ENCODE data around the gene PELI2.
"Not testable (repeated sequence)": the region's sequence is repeated elsewhere in the genome, so short reads cannot be mapped to it uniquely, and the experiment has no call there.

PELI2 gene

GRCh38 chr14:56143025-56143424 is 24.8 kb downstream of the PELI2 start:
- DNase-seq (ENCODE audit: low read depth): no peak

DNA sequence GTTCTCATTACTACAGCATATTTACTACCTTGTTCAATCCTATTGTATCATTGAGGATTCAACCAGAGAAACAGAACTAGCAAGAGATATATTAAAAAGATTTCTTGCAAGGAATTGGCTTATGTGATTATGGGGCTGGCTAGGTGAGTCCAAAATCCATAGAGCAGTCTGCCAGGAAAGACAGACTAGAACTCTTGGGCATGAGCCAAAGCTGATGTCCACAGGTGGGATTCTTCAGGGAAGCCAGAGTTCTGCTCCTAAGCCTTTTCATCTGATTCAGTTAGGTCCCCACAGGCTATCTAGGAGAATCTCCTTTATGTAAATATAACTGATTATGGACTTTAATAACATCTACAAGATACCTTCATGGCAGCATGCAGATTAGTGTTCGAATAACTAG is 26.0 kb downstream of the PELI2 start:
- no peak for DNase-seq (ENCODE audit: low read depth)

GRCh38 chr14:56145181-56145769 is 27.1 kb downstream of the PELI2 start:
- DNase-seq (ENCODE audit: low read depth): no peak

DNA sequence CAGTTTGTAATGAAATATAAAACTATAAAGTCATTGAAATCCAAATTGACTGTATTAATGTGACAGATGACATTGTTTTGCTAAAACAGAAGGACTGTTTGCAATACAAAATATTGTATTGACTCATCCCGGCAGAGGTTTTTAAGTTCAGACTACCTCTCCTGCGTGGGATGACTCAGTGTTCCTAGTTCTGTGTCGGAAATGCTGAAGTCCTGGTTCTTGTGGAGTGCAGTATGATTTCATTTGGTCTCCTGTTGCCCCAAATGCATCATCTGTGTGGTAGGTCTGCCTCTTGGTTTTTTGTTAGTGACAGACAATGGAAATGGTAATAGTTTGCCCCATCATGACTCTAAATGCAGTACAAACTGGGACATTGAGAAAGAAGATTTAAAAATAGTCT is 27.8 kb downstream of the PELI2 start:
- no peak for DNase-seq (ENCODE audit: low read depth)

- no peak for DNase-seq (ENCODE audit: low read depth)
Measured at GRCh38 chr14:56147449-56147848, 29.2 kb downstream of the PELI2 start.

DNA sequence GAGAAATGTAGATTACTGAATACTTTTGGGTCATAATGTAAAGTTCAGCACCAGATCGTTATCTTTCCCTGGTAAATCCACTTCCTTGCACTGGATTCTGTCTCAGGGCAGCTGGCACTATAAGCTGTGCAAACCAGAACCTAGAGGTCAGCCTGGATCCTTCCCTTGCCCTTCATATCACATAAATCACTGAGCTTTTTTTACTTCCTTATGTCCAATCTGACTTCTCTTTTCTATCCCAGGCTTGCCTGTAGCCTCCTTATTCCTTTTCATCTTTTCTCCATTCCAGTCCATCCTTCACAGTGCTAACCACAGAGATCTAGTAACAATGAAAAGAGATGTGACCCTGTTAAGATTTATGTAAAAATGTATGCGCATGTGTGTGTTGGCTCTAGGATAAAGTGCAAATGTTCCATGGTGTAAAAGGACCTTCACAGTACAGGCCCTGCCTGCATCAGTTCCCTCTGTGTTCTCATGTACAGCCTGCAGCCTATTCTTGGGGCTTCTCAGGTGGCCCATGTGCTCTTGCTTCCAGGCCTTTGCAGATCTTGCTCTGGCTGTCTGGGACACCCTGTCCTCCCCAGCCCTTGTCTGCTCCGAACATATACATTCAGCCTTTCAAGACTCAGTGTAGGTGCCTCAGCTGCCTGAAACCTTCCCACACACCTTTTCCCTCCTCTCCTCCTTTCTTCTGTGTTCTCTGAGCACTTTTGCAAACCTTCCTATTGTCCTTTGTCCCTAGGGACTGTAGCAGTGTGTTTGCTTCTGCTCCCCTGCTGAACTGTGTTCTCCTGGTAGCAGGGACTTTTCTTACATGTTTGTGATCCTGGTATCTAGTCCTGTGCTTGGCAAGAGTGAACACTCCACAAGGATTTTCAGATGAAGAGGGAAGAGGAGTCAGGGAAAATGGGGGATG is 30.0 kb downstream of the PELI2 start:
- DNase-seq (ENCODE audit: low read depth): no peak

- DNase-seq (ENCODE audit: low read depth): no peak
Measured at GRCh38 chr14:56149151-56149550, 30.9 kb downstream of the PELI2 start.

DNA sequence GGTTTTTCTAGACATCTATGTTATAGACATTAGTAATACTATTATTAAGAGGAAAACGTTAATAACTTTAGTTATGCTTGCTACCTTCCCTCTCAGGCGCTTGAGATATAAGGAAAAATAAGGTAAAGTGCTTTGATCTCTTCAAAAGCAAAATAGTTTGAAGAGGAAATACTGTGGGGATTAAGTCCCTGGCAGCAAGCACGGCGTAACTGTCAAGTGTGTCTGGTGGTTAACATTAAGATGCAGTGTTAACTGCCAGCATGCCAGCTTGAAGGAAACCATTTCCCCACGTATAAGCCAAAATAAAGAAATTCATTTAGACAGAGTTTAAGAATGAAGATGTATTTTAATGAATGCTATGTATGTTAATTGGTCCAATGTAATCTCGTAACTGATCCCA is 31.8 kb downstream of the PELI2 start:
- no peak for DNase-seq (ENCODE audit: low read depth)

- DNase-seq (ENCODE audit: low read depth): no peak
Measured at GRCh38 chr14:56150645-56151345, 32.6 kb downstream of the PELI2 start.

DNA sequence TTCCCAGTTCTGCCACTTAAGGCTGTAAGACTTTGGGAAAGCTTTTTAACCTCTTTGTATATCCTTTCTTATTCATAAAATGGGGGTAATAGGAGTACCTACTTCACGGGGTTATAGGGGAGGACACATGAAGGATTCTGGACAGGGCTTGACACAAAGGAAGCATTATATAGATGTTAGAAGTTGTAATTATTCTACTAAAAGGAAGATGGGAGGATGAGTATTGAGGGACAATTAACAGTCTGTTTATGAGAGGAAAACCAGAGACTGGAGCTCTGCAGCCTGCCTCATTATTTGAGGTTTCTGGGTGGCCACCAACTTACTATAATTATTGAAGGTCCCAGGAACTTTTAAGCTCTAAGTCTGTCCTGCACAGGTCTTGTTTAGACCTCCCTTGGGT is 34.0 kb downstream of the PELI2 start:
- no peak for DNase-seq (ENCODE audit: low read depth)

- DNase-seq (ENCODE audit: low read depth): no peak
Measured at GRCh38 chr14:56153267-56153666, 35.1 kb downstream of the PELI2 start.

- DNase-seq (ENCODE audit: low read depth): no peak
Measured at GRCh38 chr14:56154321-56154720, 36.1 kb downstream of the PELI2 start.

- no peak for DNase-seq (ENCODE audit: low read depth)
Measured at GRCh38 chr14:56156096-56156495, 37.9 kb downstream of the PELI2 start.

- no peak for DNase-seq (ENCODE audit: low read depth)
Measured at GRCh38 chr14:56159066-56159465, 40.9 kb downstream of the PELI2 start.

DNA sequence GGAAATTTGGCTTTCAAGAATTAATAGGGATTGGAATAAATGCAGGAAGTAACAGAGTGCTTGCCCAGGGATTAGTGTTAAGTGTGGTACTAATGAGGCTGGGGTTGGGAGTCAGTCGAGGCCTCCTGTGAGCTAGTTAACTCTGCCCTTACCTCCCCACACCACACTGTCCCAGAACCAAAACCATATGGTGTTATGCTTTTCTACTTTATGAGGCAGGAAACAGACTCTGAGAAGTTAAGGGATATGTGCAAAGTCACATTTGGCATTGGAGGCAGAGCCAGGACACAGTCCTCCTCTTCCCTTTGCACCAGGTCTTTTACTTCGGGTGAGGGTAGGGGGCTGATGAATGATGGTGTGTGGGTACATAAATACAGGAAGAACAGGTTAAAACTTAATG is 41.9 kb downstream of the PELI2 start:
- DNase-seq (ENCODE audit: low read depth): no peak

- DNase-seq (ENCODE audit: low read depth): no peak
Measured at GRCh38 chr14:56161658-56162057, 43.4 kb downstream of the PELI2 start.

- no peak for DNase-seq (ENCODE audit: low read depth)
Measured at GRCh38 chr14:56162476-56162875, 44.3 kb downstream of the PELI2 start.

DNA sequence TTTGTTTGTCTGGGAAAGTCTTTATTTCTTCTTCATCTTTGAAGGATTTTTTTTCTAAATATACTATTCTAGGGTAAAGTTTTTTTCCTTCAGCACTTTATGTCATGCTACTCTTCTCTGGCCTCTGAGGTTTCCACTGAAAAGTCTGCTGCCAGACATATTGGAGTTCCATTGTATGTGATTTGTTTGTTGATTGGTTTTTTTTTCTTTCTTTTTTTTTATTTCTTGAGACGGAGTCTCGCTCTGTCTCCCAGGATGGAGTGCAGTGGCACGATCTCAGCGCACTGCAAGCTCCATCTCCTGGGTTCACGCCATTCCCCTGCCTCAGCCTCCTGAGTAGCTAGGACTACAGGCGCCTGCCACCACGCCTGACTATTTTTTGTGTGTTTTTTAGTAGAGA is 48.4 kb downstream of the PELI2 start:
- not testable (repeated sequence) for DNase-seq (ENCODE audit: low read depth)

DNA sequence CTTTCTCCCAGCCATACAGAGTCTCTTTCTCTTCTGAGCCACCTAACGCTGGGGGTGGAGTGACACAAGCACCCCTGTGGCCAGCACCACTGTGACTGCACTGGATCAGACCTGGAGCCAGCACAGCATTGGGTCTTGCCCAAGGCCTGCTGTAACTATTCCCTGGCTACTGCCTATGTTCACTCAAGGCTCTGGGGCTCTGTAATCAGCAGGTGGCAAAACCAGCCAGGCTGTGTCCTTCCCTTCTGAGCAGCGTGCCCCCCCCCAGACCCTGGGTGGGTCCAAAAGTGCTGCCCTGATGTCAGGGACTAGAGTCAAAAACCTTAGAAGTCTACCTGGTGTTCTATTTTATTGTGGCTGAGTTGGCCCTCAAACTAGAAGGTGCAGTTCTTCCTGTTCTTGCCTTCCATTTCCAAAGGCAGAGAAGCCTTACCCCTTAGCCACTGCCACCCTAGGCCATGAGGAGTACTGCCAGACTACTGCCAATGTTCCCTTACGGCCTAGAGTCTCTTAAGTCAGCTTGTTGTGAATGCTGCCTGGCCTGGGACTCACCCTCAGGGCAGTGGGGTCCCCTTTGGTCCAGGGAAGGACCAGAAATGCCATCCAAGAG is 49.9 kb downstream of the PELI2 start:
- DNase-seq (ENCODE audit: low read depth): no peak

- DNase-seq (ENCODE audit: low read depth): no peak
Measured at GRCh38 chr14:56170028-56170427, 51.8 kb downstream of the PELI2 start.

DNA sequence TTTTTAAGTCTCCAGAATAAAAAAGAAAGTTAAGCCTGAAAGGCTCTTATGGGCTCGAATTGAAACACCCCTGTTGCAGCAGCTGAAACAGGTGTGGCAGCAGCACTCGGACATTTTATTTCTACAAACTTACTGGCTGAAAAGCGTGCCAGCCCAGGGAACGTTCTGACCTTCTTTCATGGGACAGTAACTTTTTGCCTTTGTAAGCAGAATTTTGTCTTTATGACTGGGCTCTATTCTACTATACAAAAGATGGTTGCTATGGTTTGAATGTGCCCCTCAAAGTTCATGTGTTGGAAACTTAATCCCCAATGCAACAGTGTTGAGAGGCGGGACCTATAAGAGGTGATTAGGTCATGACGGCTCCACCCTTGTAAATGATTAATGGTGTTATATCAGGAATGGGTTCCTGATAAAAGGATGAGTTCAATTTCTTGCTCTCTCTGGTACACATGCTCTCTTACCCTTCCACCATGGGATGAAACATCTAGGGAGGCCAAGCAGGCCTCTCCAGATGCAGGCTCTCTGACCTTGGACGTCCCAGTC is 52.7 kb downstream of the PELI2 start:
- no peak for DNase-seq (ENCODE audit: low read depth)

- no peak for DNase-seq (ENCODE audit: low read depth)
Measured at GRCh38 chr14:56172074-56172473, 53.9 kb downstream of the PELI2 start.

Measured in activated gamma-delta T cell treated with anti-CD3 and anti-CD28 coated beads, Interleukin-2, amount 50 U/mL, for 16 hours (primary cell).